OCI-LY3 (cell line): ENCODE measurements around the gene KIF1B.
A peak's percentile ranks its signal among the peaks of the same experiment; 100 is the strongest.
"Not testable (repeated sequence)": the region's sequence is repeated elsewhere in the genome, so short reads cannot be mapped to it uniquely, and the experiment has no call there.

Experiments
- H2AFZ ChIP-seq: fragments of 200-600, 300-600 bp; shearing (Covaris generic); 2 replicates; pipeline ENCODE4 v1.6.0; 2014; ENCODE audit warnings: antibody characterized with exemption, low read depth, low read length
- H3K27ac ChIP-seq: fragments of 200-600, 300-600 bp; sonication (generic); 2 replicates; pipeline ENCODE4 v1.5.1; 2014; ENCODE audit warnings: mild to moderate bottlenecking, low read length, moderate library complexity, mixed read lengths
- H3K27me3 ChIP-seq: fragments of 200-600, 300-600 bp; sonication (generic); 2 replicates; pipeline ENCODE4 v1.6.1; 2014; ENCODE audit warnings: low read depth, low read length, mixed read lengths
- H3K36me3 ChIP-seq: fragments of 200-600, 300-600 bp; sonication (generic); replicated peaks from 2 replicates; pipeline ENCODE3; 2014; ENCODE audit warnings: low read depth, low read length, mixed read lengths
- H3K4me1 ChIP-seq: fragments of 300-600, 200-600 bp; sonication (generic); 2 replicates; pipeline ENCODE4 v1.6.1; 2014; ENCODE audit warnings: low read length, mixed read lengths
- H3K4me2 ChIP-seq: fragments of 200-600, 300-600 bp; sonication (generic); 2 replicates; pipeline ENCODE4 v1.6.1; 2014; ENCODE audit warnings: low read length, mixed read lengths
- H3K4me3 ChIP-seq: fragments of 300-600, 200-600 bp; sonication (generic); 2 replicates; pipeline ENCODE4 v1.5.1; 2014; ENCODE audit warnings: antibody characterized with exemption, mild to moderate bottlenecking, low read length, moderate library complexity
- H3K79me2 ChIP-seq: fragments of 300-600, 200-600 bp; shearing (Covaris generic); 2 replicates; pipeline ENCODE4 v1.6.1; 2014; ENCODE audit warnings: mild to moderate bottlenecking, low read length, mixed read lengths
- H3K9ac ChIP-seq: fragments of 300-600, 200-600 bp; shearing (Covaris generic); 2 replicates; pipeline ENCODE4 v1.6.0; 2014; ENCODE audit warnings: mild to moderate bottlenecking, low read length, moderate library complexity
- H3K9me3 ChIP-seq: fragments of 200-600, 300-600 bp; shearing (Covaris generic); 2 replicates; pipeline ENCODE4 v1.6.1; 2014; ENCODE audit warnings: low read length, mixed read lengths; ENCODE audit not compliant: insufficient read depth
- H4K20me1 ChIP-seq: fragments of 200-600, 300-600 bp; sonication (generic); 2 replicates; pipeline ENCODE4 v1.6.1; 2016; ENCODE audit warnings: low read length, mixed read lengths; ENCODE audit not compliant: insufficient read depth
- EZH2phosphoT487 ChIP-seq: fragments of 200-600 bp; shearing (Covaris generic); IDR thresholded peaks from 2 replicates; pipeline ENCODE4 v1.6.1; 2018; ENCODE audit warnings: antibody characterized with exemption, mixed run types, low read depth
- TF ChIP-seq, protein P1 (sequence below): fragments of 200-600, 300-600 bp; sonication (generic); IDR thresholded peaks from 2 replicates; pipeline ENCODE4 v1.5.1; 2014; ENCODE audit warnings: antibody characterized with exemption, low read length, low read depth

The KIF1B gene

DNA sequence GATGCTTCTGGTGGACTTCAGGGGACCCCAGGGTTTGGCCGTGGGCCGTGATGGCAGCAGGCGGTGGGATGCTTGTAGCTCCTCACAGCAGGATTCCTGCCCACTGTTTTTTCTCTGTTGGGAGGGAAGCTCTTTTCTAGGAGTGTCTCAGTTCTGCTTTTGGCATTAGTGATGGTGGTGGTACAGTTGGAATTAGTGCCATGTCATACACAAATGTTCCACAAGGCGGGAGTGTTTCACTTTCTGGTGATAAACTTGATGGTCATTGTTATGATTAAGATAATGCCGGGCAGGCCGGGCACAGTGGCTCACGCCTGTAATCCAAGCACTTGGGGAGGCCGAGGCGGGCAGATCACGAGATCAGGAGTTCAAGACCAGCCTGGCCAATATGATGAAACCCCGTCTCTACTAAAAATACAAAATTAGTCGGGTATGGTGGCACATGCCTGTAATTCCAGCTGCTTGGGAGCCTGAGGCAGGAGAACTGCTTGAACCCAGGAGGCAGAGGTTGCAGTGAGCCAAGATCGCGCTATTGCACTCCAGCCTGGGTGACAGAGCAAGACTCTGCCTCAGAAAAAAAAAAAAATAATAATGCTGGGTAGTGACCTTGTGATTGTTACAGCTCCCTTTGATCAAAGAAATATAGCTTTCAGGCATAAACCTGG, 167.1 kb downstream of the KIF1B start:
- not testable (repeated sequence) for H3K27ac ChIP-seq, H3K79me2 ChIP-seq, H3K9ac ChIP-seq, H2AFZ ChIP-seq, H3K9me3 ChIP-seq, H3K4me3 ChIP-seq, H4K20me1 ChIP-seq, H3K27me3 ChIP-seq, H3K36me3 ChIP-seq
- peaks cover 18% of the 10 kb centered on the region for H3K4me1 ChIP-seq
- TF ChIP-seq, protein P1, sequence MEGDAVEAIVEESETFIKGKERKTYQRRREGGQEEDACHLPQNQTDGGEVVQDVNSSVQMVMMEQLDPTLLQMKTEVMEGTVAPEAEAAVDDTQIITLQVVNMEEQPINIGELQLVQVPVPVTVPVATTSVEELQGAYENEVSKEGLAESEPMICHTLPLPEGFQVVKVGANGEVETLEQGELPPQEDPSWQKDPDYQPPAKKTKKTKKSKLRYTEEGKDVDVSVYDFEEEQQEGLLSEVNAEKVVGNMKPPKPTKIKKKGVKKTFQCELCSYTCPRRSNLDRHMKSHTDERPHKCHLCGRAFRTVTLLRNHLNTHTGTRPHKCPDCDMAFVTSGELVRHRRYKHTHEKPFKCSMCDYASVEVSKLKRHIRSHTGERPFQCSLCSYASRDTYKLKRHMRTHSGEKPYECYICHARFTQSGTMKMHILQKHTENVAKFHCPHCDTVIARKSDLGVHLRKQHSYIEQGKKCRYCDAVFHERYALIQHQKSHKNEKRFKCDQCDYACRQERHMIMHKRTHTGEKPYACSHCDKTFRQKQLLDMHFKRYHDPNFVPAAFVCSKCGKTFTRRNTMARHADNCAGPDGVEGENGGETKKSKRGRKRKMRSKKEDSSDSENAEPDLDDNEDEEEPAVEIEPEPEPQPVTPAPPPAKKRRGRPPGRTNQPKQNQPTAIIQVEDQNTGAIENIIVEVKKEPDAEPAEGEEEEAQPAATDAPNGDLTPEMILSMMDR = peak; percentile 42
- H3K4me2 ChIP-seq = peak overlapping the region; percentile 24; the same call in 1 of the 2 replicates

DNA sequence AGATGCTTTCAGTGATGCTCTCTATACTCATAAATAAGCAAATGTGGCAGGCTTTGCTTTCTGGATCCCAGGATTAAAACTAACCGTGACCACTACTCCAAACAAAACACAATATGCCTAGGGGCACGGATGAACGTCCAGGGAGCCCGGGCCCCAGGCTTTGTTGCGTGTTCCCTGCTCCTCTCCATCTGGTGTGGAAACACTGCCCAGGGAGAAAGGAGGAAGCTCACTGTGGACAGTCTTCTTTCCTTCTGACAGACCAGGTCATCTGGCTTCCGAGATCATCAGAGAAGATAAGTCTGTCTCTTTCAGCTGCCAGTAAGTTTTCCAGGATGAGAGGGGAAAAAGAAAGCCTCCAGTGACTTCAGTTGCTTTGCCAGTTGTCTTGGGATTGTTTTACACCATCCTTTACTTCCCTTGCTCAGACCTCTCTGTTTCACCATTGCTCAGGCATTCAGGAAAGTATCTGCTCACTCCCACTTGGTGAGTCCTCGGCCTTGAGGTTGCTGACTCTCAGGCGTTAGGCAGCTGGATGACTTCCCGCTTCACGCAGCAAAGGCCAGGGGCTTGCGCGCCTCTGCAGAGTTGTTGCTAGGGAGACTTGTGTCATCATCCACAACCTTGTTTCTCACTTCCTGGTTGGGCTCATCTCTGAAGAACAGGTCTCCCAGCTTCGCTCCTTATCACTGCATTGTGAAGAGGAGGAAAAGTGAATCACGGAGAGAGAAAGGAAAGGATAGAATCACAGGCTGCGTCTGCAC, 167.9 kb downstream of the KIF1B start:
- TF ChIP-seq, protein P1 = no peak
- no peak for TF ChIP-seq EZH2phosphoT487
- H3K36me3 ChIP-seq = no peaks in the 10 kb centered on the region
- H3K4me1 ChIP-seq = peaks cover 18% of the 10 kb centered on the region
- no peak overlapping the region for H3K4me3 ChIP-seq
- H3K4me2 ChIP-seq = peak overlapping the region; percentile 57
- no peak overlapping the region for H3K27ac ChIP-seq
- H3K79me2 ChIP-seq = no peaks in the 10 kb centered on the region
- no peaks in the 10 kb centered on the region for H3K27me3 ChIP-seq
- H3K9me3 ChIP-seq = no peaks in the 10 kb centered on the region
- no peaks in the 10 kb centered on the region for H4K20me1 ChIP-seq
- H2AFZ ChIP-seq = no peak overlapping the region
- H3K9ac ChIP-seq = peak overlapping the region; percentile 13; the same call in 1 of the 2 replicates

DNA sequence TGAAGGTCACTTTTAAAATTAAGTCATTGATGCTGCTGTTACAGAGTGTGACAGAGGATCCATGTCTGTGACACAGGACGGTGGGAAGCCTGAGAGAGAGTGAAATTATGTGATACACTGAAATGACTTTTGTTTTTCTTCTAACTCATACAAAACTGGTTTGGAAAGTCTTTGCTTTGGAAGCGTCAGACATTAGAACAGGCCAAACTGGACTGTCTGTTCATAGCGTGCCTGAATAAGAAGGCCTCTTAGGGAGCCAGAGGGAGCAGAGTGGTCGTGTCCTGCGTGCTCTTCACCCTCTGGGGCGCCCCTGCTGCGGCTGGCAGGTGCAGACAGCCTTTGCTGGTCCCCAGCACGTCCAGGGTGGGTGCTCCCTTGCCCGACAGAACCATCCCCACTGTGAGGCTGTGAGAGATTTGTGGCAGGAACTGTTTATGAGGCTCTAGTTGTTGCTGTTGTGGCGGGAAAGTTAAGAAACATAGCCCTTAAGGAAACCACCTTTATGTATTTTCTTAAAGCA, 168.8 kb downstream of the KIF1B start:
- H4K20me1 ChIP-seq = no peaks in the 10 kb centered on the region
- TF ChIP-seq, protein P1 = no peak
- TF ChIP-seq EZH2phosphoT487 = no peak
- no peak overlapping the region for H2AFZ ChIP-seq
- H3K27ac ChIP-seq = no peak overlapping the region
- 0 out of 2 replicates have a peak overlapping the region, but pooled peaks have one; percentile 13 for H3K9ac ChIP-seq
- H3K36me3 ChIP-seq = no peaks in the 10 kb centered on the region
- peaks cover 18% of the 10 kb centered on the region for H3K4me1 ChIP-seq
- no peaks in the 10 kb centered on the region for H3K9me3 ChIP-seq
- no peaks in the 10 kb centered on the region for H3K79me2 ChIP-seq
- no peak overlapping the region for H3K4me3 ChIP-seq
- H3K27me3 ChIP-seq = no peaks in the 10 kb centered on the region
- peak overlapping the region; percentile 57; the same call in 1 of the 2 replicates for H3K4me2 ChIP-seq

DNA sequence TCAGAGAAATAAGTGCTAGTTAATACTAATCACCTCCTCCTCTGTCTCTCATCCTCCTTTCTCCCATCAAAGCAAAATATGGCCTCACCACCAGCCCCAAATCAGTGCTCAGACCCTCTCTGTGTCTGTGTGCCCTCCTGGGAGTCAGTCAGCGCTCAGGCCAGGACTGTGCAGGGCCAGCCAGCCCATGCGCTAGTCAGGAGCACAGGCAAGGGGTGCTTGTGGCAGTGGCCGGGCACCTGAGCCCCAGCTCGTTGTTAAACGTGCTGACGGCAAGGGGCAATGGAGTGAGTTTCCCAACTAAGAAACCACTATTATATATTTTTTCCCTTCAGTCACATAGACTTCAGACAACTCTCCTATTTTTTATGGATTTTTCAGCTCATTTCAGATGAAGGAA, 169.3 kb downstream of the KIF1B start:
- Histone ChIP-seq H3K9me3 (no peaks in the 10 kb centered on the region), H3K27ac (no peak overlapping the region), H2AFZ (no peak overlapping the region), H3K36me3 (no peaks in the 10 kb centered on the region), H3K79me2 (no peaks in the 10 kb centered on the region), H3K4me2 (no peak overlapping the region), H3K4me1 (peaks cover 18% of the 10 kb centered on the region), H3K27me3 (no peaks in the 10 kb centered on the region), H3K9ac (no peak overlapping the region), H4K20me1 (no peaks in the 10 kb centered on the region), H3K4me3 (no peak overlapping the region)
- no peak for TF ChIP-seq EZH2phosphoT487
- TF ChIP-seq, protein P1 = no peak
